ENCODE data around the gene SEPTIN11. TPM values are rescaled to one million over a fixed set of nuclear protein-coding genes. Genes with fewer than 3 reads are reported as not detected.

The SEPTIN11 gene
- total RNA-seq = 212 and 510 TPM in 2 replicates

GRCh38 chr4:76949276-76950051, at the start of gene SEPTIN11:
SEPTIN11 (plus strand) TSS chr4:76949752; CDS start chr4:76949904, 152 bp downstream.

Other genes starting within 250 kb of the SEPTIN11 start
- 0.29 TPM in 1 of 2 replicates, not detected in the other for gene SOWAHB, start 51.6 kb upstream of the SEPTIN11 start, total RNA-seq
- 127 and 194 TPM in 2 replicates for gene CCNI, start 126.2 kb downstream of the SEPTIN11 start, total RNA-seq
- 15.3 and 48.8 TPM in 2 replicates for gene CCNG2, start 207.5 kb downstream of the SEPTIN11 start, total RNA-seq

Measured in placental pericyte (primary cell).